ENCODE data around the gene QPCTL. TPM values are rescaled to one million over a fixed set of nuclear protein-coding genes. Genes with fewer than 3 reads are reported as not detected.

QPCTL gene
- total RNA-seq (2022; extraction: Qiagen RNA extraction; ENCODE audit: low read depth) = 6.9 to 10.7 TPM (median 9.5 TPM) in 5 replicates

GRCh38 chr19:45692187-45693105, at the start of gene QPCTL:
Gene QPCTL (plus strand): TSS chr19:45692666. CDS start chr19:45692704, 38 bp downstream.

GRCh38 chr19:45667620-45668341, 24.7 kb upstream of the QPCTL start, which contains the start of gene GIPR:
Gene GIPR (plus strand): TSS chr19:45668221. CDS start chr19:45669521, 1,300 bp downstream.

GRCh38 chr19:45691516-45692186, 815 bp upstream of the QPCTL start, which contains the start of gene SNRPD2:
Gene SNRPD2 (minus strand): TSS chr19:45691953. CDS start chr19:45691888, 65 bp downstream.

GRCh38 chr19:45730368-45731288, 38.2 kb downstream of the QPCTL start, which contains the start of gene FBXO46:
Gene FBXO46 (minus strand): TSS chr19:45730896. CDS start chr19:45713495, 17,401 bp downstream.

GRCh38 chr19:45733160-45733810, 40.8 kb downstream of the QPCTL start, which contains the start of gene MEIOSIN:
Gene MEIOSIN (plus strand): TSS chr19:45733439. CDS start chr19:45735377, 1,938 bp downstream.

Other genes starting within 250 kb of the QPCTL start
- gene FOSB, start 224.7 kb upstream of the QPCTL start, total RNA-seq (2022; extraction: Qiagen RNA extraction; ENCODE audit: low read depth) = 14.6 to 21.8 TPM (median 17.2 TPM) in 5 replicates
- gene RTN2, start 195.6 kb upstream of the QPCTL start, total RNA-seq (2022; extraction: Qiagen RNA extraction; ENCODE audit: low read depth) = 8.8 to 12.4 TPM (median 9.7 TPM) in 5 replicates
- 6.2 to 8.0 TPM (median 7.0 TPM) in 5 replicates for gene PPM1N, start 194.2 kb upstream of the QPCTL start, total RNA-seq (2022; extraction: Qiagen RNA extraction; ENCODE audit: low read depth)
- 110 to 143 TPM (median 134 TPM) in 5 replicates for gene VASP, start 185.2 kb upstream of the QPCTL start, total RNA-seq (2022; extraction: Qiagen RNA extraction; ENCODE audit: low read depth)
- gene OPA3, start 107.9 kb upstream of the QPCTL start, total RNA-seq (2022; extraction: Qiagen RNA extraction; ENCODE audit: low read depth) = 11.8 to 17.6 TPM (median 14.7 TPM) in 5 replicates
- gene GPR4, start 90.5 kb upstream of the QPCTL start, total RNA-seq (2022; extraction: Qiagen RNA extraction; ENCODE audit: low read depth) = 0.07 to 0.21 TPM (median 0.14 TPM) in 4 of 5 replicates, not detected in the other
- 20.3 to 23.8 TPM (median 21.3 TPM) in 5 replicates for gene EML2, start 53.3 kb upstream of the QPCTL start, total RNA-seq (2022; extraction: Qiagen RNA extraction; ENCODE audit: low read depth)
- gene GIPR, start 24.4 kb upstream of the QPCTL start, total RNA-seq (2022; extraction: Qiagen RNA extraction; ENCODE audit: low read depth) = 2.3 to 3.8 TPM (median 2.6 TPM) in 5 replicates
- 773 to 1,010 TPM (median 799 TPM) in 5 replicates for gene SNRPD2, start 713 bp upstream of the QPCTL start, total RNA-seq (2022; extraction: Qiagen RNA extraction; ENCODE audit: low read depth)
- gene FBXO46, start 38.2 kb downstream of the QPCTL start, total RNA-seq (2022; extraction: Qiagen RNA extraction; ENCODE audit: low read depth) = 7.2 to 12.3 TPM (median 9.9 TPM) in 5 replicates
- 0.06 to 0.10 TPM (median 0.08 TPM) in 3 of 5 replicates, not detected in the others for gene MEIOSIN, start 40.8 kb downstream of the QPCTL start, total RNA-seq (2022; extraction: Qiagen RNA extraction; ENCODE audit: low read depth)
- gene SIX5, start 76.6 kb downstream of the QPCTL start, total RNA-seq (2022; extraction: Qiagen RNA extraction; ENCODE audit: low read depth) = 19.1 to 34.9 TPM (median 27.8 TPM) in 5 replicates
- 34.3 to 53.0 TPM (median 48.1 TPM) in 5 replicates for gene DMPK, start 89.8 kb downstream of the QPCTL start, total RNA-seq (2022; extraction: Qiagen RNA extraction; ENCODE audit: low read depth)
- 21.9 to 41.9 TPM (median 34.3 TPM) in 5 replicates for gene DMWD, start 100.2 kb downstream of the QPCTL start, total RNA-seq (2022; extraction: Qiagen RNA extraction; ENCODE audit: low read depth)
- gene RSPH6A, start 122.6 kb downstream of the QPCTL start, total RNA-seq (2022; extraction: Qiagen RNA extraction; ENCODE audit: low read depth) = 0.03 TPM in 1 of 5 replicates, not detected in the others
- 54.6 to 80.7 TPM (median 76.2 TPM) in 5 replicates for gene SYMPK, start 170.5 kb downstream of the QPCTL start, total RNA-seq (2022; extraction: Qiagen RNA extraction; ENCODE audit: low read depth)
- gene FOXA3, start 171.7 kb downstream of the QPCTL start, total RNA-seq (2022; extraction: Qiagen RNA extraction; ENCODE audit: low read depth) = 0.58 to 1.1 TPM (median 0.81 TPM) in 5 replicates
- 21.6 to 38.9 TPM (median 35.1 TPM) in 5 replicates for gene IRF2BP1, start 193.5 kb downstream of the QPCTL start, total RNA-seq (2022; extraction: Qiagen RNA extraction; ENCODE audit: low read depth)
- 5.9 to 11.3 TPM (median 9.3 TPM) in 5 replicates for gene MYPOP, start 209.9 kb downstream of the QPCTL start, total RNA-seq (2022; extraction: Qiagen RNA extraction; ENCODE audit: low read depth)
- not detected in 5 replicates for gene NANOS2, start 222.1 kb downstream of the QPCTL start, total RNA-seq (2022; extraction: Qiagen RNA extraction; ENCODE audit: low read depth)